Right lung (tissue), 10 donors: ENCODE results near the gene HNRNPH2. TPM values are rescaled to one million over a fixed set of nuclear protein-coding genes. Genes with fewer than 3 reads are reported as not detected.

Experiments used
- DNase-seq, 2 donors: peaks; one replicate each; pipeline ENCODE4 v3.0.0-alpha.2; 2013
- long read RNA-seq, 8 donors: transcript quantifications; one replicate each; lab custom pipeline, GENCODE V29; 2026
- polyA plus RNA-seq, 5 donors: library from polyadenylated mRNA; unstranded; fragments of 120-200 nt; gene quantifications; one replicate each; pipeline versions ENCODE4 v1.2.1 to v1.2.3, GENCODE V29; 2013; ENCODE audit warnings: inconsistent platforms in 1 of 5, low replicate concordance in 1 of 5; ENCODE audit not compliant: insufficient read length in 5 of 5, insufficient read depth in 1 of 5

Gene HNRNPH2, protein sequence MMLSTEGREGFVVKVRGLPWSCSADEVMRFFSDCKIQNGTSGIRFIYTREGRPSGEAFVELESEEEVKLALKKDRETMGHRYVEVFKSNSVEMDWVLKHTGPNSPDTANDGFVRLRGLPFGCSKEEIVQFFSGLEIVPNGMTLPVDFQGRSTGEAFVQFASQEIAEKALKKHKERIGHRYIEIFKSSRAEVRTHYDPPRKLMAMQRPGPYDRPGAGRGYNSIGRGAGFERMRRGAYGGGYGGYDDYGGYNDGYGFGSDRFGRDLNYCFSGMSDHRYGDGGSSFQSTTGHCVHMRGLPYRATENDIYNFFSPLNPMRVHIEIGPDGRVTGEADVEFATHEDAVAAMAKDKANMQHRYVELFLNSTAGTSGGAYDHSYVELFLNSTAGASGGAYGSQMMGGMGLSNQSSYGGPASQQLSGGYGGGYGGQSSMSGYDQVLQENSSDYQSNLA
- polyA plus RNA-seq: 100 to 1,000 TPM in 2 of 5 donors, 10 to 100 TPM in 3; 84.0 to 111 (median 98.1) TPM
- long read RNA-seq, donor 1, transcript HNRNPH2-201 (2 exons, 2,223 nt): major isoform, 39 of 135 reads
- long read RNA-seq, donor 1, partial matches to known transcripts: 96 of 135 reads
- long read RNA-seq, donor 1, other reads (novel, unspliced or antisense): 0 of 135 reads
- long read RNA-seq, donor 2, transcript HNRNPH2-201 (2 exons, 2,223 nt): major isoform, 18 of 48 reads
- long read RNA-seq, donor 2, partial matches to known transcripts: 30 of 48 reads
- long read RNA-seq, donor 2, other reads (novel, unspliced or antisense): 0 of 48 reads
- long read RNA-seq, donor 3, transcript HNRNPH2-201 (2 exons, 2,223 nt): major isoform, 20 of 98 reads
- long read RNA-seq, donor 3, partial matches to known transcripts: 78 of 98 reads
- long read RNA-seq, donor 3, other reads (novel, unspliced or antisense): 0 of 98 reads
- long read RNA-seq, donor 4, transcript HNRNPH2-201 (2 exons, 2,223 nt): major isoform, 15 of 67 reads
- long read RNA-seq, donor 4, partial matches to known transcripts: 52 of 67 reads
- long read RNA-seq, donor 4, other reads (novel, unspliced or antisense): 0 of 67 reads
- long read RNA-seq, donor 5, transcript HNRNPH2-201 (2 exons, 2,223 nt): major isoform, 50 of 50 reads
- long read RNA-seq, donor 5, partial matches to known transcripts: 0 of 50 reads
- long read RNA-seq, donor 5, other reads (novel, unspliced or antisense): 0 of 50 reads
- long read RNA-seq, donor 6, transcript HNRNPH2-201 (2 exons, 2,223 nt): major isoform, 34 of 34 reads
- long read RNA-seq, donor 6, partial matches to known transcripts: 0 of 34 reads
- long read RNA-seq, donor 6, other reads (novel, unspliced or antisense): 0 of 34 reads
- long read RNA-seq, donor 7, transcript HNRNPH2-201 (2 exons, 2,223 nt): major isoform, 24 of 49 reads
- long read RNA-seq, donor 7, partial matches to known transcripts: 25 of 49 reads
- long read RNA-seq, donor 7, other reads (novel, unspliced or antisense): 0 of 49 reads
- long read RNA-seq, donor 8, transcript HNRNPH2-201 (2 exons, 2,223 nt): major isoform, 9 of 45 reads
- long read RNA-seq, donor 8, partial matches to known transcripts: 36 of 45 reads
- long read RNA-seq, donor 8, other reads (novel, unspliced or antisense): 0 of 45 reads

DNA sequence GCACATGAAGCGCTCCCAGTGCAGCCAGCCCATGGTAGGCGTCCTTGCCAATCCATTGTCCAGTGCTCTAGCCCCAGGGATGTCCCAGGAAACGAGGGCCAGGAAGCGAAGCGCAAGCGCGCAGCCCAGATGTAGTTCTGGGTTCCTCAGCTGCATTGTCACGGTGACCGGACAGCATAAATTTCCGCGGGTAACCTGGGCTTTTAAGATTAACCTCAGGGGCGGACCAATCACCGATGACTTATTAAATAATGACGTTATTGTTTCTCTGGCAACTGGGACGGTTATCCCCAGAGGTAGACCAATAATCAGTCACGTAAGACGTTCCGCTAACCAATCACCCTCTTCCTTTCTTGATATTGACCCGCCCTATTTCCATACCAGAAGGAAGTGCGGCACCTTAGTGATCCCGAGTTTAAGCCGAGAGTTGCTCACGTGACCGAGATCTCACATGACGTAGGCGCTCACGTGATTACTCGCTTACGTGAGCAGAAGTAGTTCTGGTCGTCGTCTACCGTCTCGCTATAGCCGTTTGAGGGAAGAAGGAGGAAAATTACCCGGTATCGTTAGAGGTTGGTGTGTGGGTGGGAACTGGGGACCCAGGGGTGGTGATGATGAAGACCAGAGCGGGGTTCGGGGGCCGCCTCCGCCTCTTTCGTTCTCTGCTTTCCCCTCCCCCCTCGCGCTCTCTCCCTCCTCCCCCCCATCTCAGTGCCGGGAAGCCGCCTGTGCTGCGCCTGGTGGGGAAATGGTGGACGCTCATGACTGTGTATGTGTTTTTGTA, at the start of gene HNRNPH2, which contains the start of gene GLA:
Gene HNRNPH2, plus strand, starts transcription at position 475 of the 784 bp plus-strand sequence. CDS start 3,767 bp downstream, outside the sequence.
Gene GLA, minus strand, starts transcription at position 178 of the 784 bp plus-strand sequence. Its CDS starts 22 bp downstream, at position 156.
- peak; percentile 94 to 95 for DNase-seq

DNA sequence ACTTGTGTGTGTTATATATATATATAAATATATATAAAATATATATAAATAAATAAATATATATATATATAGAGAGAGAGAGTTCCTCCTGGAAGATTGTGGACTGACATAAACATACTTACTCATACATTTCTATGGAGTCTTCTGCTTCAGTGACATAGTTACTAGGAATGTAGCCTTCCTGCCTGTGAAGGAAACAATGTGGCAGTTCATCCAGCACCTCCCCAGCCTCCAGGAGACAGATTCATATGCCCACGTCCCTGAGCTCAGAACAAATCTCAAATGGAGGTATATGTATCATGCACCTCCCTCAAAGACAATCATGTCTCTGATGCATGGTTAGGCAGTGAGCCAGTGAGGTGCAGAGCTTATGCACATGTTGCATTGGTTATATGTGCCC, 48.1 kb upstream of the HNRNPH2 start:
- DNase-seq: no peak

DNA sequence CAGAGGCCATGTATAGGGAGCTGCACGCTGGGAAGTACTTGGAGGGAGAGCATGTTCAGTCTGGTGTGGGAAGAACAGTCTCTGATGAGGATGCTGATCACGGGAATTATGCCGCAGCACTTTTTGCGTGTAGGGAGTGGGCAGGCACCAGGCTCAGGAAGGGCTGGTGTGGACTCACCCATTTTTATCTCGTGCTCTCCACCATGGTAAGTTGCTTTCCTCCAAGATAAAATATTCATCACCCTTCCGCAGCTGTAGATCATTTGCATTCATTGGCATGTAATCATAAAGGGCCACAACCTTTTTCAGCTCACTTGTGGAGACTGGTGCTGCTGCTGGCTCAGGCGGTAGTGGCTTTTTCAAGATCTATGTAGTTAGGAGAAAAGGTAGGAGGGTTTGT, 47.6 kb upstream of the HNRNPH2 start:
- no peak for DNase-seq

DNA sequence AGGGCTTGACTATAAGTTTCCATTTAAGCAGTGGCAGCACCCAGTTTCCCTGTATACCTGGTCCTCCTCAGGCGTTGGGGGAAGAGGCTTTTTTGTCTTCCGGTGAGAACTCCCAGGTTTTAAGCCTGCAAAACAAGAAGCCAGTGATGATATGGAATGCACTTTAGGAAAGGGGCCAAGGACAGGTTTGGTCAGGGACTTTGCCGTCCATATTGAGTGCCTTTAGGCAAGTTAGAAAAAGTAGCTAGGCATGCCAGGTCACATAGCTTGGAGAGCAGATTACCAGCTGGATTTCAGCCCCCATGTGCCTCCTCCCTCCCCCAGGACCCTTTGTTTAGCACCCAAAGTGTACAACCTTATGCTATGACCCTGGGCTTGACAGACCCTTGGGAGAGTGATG, 45.9 kb upstream of the HNRNPH2 start:
- no peak for DNase-seq

DNA sequence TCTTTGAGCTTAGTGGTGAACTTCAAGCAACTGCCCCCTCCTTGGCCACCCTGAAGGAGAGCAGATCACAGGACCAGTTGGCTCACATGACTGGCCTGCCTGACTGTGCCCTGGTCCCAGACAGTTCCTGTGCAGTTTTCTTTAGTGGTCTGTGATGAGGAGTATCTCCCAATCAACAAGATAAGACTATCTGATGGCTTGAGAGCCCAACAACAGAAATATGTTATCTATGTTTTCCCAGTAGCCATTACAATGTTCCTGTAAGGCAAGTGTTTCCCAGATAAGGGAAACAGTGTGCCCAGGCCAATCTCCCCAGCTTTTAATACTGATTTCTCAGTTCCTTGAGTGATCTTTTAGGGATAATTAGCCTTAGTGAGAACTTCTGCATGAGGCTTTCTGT, 45.3 kb upstream of the HNRNPH2 start:
- DNase-seq: no peak

DNA sequence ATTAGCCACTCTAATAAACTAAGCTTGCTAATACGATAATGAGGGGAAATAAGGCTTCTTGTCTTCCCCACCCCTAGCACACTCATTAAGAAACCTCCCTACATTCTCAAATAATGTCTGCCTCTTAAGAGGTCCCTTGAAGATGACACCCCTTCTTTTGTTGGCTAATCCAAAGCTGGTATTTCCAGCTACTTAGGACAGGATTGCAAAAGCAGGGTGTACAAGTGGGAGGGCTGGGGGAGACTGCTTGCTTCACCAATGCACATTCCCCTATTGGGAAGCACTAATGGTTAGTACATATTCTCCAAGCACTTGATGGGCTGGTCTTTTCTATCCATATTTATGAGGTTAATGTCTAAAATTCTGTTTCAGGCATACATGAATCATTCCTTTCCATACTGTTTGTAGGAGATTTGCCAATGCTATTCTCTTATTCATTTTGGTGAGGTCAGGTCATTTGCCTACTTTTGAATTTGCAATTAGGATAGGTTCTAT, 42.7 kb upstream of the HNRNPH2 start:
- no peak for DNase-seq

DNA sequence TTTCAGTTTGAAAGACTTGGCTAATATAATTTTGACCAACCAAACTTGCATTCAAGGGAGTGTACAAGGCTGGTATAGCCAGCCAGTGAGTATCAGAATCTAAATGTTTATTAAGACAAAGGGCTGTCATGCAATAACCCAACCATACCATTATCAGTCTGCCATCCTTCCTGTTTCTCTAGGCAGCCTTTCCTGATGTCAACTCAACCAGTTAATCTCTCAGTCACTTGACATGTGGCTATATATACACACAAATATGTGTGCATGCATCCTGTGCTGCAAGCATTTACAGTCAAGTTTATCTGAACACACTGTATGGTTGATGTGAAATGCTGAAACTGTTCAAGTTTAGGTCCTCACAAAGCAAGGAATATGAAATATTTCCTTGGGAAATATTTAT, 39.2 kb upstream of the HNRNPH2 start:
- DNase-seq: no peak

DNA sequence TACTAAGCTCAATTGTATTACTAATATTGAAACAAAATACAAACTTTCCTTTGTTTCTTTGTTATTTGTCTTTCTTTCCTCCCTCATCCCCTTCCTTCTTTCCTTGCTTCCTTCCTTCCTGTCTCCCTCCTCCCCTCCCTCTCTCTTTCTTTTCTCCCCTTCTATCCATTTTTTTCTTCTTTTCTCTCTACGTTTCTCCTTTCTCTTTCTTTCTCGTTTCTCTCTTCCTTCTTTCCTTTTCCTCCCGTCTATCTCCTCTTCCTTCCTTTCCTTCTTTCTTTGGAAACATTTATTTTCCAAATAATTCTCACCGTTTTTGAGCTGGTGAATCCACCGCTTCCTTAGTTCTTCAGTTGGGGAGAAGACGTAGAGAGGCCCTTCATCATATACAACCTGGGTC, 38.3 kb upstream of the HNRNPH2 start:
- DNase-seq: no peak

DNA sequence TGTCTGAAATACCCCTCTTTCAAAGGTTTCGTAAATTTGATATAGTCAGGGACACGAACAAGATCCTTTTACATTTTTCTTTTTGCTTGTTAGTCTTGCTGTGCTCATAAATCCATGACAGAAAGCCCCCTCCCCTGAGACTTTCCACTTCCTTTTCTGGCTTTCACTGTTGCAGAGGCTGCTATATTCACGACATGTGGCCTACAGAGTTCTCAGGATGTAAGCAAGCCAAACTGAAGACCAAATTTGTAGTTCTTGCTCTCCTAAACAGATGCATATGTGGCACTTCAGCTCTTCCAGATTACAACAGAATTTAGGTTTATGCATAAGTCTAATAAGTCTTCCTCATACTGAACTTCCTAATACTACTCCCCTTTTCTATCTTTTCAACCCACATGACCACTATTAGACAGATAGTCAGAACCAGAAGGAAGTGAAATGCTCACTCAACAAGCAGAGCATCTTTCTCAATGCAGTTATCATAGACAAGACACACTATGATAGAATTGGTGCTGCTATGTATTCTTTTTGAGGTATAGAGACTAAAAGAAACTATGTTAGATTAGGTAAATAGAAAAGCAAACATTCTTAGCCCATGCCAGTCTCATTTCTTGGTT, 37.0 kb upstream of the HNRNPH2 start:
- DNase-seq: no peak

DNA sequence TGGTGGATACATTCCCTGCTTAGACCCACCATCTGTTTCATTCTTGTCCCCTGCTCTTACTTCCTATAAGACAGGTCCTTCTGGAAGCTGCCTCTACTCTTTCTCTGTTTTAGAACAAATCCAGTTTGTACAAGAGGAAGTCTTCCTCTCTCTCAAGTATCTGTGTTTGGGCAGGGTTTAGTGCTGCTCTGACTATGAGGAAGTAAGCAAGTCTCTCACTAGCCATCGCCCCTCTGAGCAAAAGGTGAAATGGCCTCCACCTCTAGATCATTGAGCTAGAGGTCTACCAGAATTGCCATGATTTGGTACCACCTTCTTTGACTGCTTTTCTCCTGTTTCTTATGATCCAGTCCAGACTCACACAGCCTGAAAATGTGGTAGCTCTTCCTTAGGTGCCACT, 30.5 kb upstream of the HNRNPH2 start:
- DNase-seq: no peak

DNA sequence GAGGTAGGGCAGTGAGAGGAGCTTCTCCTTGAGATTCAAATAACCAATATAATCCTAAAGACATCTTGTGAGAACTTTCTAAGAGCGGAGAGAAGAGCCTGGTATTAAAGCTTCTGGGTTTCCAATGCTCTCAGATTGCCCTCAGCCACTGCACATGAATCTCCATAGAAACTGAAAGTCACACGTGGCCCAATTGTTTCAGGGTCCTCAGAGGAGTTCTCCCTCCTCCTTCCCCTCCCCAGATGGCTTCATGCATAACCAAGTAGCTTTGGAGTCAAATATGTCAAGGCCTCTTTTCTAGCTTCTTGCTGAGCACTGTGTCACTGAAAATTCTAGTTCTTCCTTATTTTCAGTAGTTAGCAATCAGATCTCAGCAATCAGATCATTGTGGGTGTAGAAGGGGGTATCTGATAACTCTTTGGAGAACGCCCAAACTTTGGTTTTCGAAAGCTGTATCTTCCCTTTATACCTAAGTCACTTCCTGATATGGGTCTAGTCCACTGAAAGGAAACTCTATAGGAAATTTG, 24.3 kb upstream of the HNRNPH2 start:
- DNase-seq: no peak

DNA sequence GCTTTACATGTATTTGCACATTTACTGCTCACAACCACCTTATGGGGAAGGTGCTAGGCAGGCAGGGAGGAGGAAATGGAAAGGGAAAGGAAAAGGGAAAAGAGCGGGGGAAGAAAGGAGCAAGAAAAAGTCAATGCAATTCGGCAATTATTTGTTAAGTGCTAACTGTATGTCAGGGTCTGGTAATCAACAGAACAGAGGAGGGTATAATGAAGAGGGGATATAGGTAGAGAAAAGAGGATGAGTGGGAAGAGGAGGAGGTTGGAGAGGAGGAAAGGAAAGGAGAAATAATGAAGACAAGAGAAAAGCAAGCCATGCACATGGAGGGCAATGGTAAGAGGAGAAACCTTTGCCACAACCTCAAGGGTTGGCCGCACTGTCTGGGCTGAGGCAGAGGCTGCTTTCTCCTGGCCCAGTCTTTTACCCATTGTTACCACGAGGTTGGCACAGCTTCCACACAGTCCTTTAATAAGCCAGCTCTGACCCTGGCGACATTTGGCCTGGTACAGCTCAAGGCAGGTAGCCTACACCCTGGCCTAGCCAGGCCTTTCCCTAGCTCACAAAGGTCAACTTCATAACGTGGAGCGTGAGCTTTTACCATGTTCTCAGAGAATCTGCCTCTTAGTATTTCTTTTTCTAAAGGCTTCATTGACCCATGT, 22.9 kb upstream of the HNRNPH2 start:
- DNase-seq: no peak

DNA sequence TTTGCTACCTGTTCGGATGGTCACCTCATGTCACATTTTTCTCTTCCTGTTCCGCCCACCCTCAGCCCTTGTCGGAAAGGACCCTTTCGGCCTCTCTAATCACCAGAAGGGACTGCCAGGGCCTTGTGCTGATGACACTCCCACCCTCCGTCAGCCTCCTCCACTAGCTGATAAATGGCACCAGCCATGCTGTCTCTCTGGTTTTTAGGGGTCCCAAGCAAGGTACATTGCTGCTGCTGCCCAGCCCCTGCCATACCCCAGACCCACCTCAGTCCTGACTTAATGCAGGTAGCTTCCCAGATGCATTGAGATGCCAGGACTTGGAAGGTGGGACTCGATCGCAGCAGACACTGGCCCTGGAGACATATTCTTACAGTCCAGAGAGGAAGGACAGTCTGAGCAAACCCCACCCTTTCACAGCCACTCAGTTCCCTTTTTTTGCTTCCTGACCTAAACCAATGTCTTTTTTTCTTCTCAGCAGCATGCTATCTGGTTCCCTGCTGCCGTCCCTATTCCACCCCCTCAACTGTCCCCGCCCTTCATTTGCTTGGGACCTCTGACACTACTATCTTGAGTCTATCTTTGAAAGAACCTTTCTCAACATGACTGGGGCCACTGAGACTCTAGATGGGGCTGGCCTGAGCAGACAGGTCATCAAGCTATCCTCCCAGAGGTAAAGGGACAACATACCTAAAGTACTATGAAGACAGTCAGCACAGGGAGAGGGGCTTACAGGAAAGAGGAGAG, 22.1 kb upstream of the HNRNPH2 start, which contains the start of gene BTK:
Gene BTK, minus strand, starts transcription at position 397 of the 747 bp plus-strand sequence. CDS start 10,907 bp downstream, outside the sequence.
- no peak for DNase-seq

DNA sequence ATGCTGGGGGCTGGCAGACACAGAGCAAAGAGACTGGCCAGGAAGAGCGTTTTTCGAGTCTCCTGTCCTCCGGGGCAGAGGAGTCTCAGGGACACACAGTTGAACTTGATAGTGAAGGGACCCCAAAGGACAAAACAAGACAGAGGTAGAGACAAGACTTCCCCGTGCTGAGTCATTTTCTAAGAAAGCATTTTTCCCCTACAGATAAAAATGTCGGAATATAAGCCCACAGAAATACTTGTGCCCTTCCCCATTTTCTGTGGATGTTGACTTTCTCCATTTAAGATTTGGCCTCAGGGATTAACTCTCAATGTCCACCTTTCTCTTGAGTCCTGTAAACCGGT, 21.5 kb upstream of the HNRNPH2 start:
- DNase-seq: no peak

DNA sequence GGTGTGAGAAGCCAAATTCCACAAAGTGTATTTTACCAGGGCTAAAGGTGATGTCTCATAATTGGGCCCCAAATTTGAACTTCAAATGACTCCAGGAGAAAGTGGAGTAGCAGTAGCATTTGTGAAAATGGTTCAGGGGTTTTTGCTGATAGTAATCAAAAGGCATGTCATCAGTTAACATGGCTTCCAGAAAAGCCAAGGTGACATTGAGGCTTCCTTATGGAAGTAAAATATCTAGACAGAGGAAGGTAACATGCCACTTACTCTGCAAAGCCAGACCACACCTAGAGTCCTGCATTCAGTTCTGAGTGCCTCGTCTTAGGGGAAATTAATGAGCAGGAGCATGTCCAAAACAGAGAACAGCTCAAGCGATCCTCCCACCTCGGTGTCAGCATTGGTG, 19.4 kb upstream of the HNRNPH2 start:
- DNase-seq: no peak

DNA sequence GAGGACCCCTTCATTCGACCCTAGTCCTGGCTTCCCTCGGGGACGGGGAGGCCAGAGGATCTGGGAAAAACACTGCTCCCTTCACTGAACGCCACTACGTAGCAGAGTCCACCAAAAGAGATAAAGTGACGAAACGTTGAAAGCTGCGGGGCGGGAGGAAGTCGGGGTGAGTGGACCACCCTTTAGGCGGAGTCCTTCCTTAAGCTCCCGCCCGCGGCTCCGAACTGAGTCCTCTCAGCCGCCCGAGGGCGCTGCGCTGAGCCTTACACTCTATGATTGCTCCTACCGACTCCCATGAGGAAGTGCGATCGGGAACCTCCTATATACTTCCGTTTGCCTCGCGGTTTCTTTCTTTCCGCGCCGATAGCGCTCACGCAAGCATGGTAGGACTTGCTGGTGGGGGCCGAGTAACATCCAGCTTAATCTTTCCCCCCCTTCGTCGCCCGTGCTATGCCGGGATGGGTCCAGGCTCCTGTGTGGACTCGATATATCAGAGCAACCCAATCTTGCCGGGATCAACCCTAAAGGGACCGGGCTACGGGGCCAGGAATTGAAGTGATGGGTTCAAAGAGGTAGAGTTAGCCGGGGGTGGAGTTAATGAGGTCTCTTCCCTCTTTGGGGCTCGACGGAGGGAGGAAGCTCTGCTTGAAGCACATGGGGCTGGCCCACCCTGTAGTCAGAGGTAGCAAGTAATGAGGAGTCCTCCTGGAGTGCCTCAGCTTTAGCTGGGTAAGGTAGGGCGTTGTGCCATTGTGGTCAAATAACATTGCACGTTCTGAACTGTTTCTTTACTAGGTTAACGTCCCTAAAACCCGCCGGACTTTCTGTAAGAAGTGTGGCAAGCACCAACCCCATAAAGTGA, 17.1 kb upstream of the HNRNPH2 start, which contains the start of gene RPL36A:
Gene RPL36A, plus strand, starts transcription at position 348 of the 862 bp plus-strand sequence. Its CDS starts 33 bp downstream, at position 381.
- peak; percentile 83 to 85 for DNase-seq

DNA sequence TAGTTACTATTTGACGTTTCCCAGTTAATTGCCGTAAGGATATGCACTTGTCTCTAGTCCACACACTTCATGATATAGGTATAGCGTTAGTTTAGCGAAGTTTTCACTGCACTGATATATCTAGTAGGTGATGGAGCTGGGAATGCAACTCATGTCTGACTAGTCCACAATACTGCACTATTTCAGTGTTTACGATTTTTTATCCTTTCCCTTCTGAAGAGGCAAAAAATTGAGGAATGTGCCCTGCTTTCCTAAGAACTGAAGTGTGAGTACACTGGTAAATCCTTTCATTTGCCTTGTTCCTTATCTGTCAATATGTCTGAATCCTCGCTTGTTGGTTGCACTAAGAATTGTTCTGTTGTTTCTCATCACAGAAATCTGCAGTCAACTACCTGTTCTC, 16.2 kb upstream of the HNRNPH2 start:
- DNase-seq: no peak
